ENCODE measurements around the gene TBX1. TPM values are rescaled to one million over a fixed set of nuclear protein-coding genes. Genes with fewer than 3 reads are reported as not detected.

Gene TBX1
- total RNA-seq, 1 donor from 2014 or later: 24.2 TPM

GRCh38 chr22:19749876-19750275, 10.7 kb upstream of the TBX1 start:
- TF ChIP-seq CTCF (IDR thresholded peaks at IDR 0.05): no peak
- no peak overlapping the region for H3K4me3 Mint-ChIP-seq (ENCODE audit: unreplicated experiment)
- H3K9me3 Mint-ChIP-seq (ENCODE audit: unreplicated experiment): no peaks in the 10 kb centered on the region
- H3K27ac Mint-ChIP-seq (ENCODE audit: unreplicated experiment): no peak overlapping the region
- no peak for DNase-seq (ENCODE audit: extremely low spot score, unreplicated experiment)
- no peaks in the 10 kb centered on the region for H3K36me3 Mint-ChIP-seq (ENCODE audit: unreplicated experiment)
- peaks cover 29% of the 10 kb centered on the region for H3K4me1 Mint-ChIP-seq (ENCODE audit: unreplicated experiment)
- H3K27me3 Mint-ChIP-seq (ENCODE audit: unreplicated experiment): peaks cover under 1% of the 10 kb centered on the region

GRCh38 chr22:19750507-19751490, 9.8 kb upstream of the TBX1 start:
- DNase-seq (ENCODE audit: extremely low spot score, unreplicated experiment): no peak
- H3K27me3 Mint-ChIP-seq (ENCODE audit: unreplicated experiment): peaks cover 4% of the 10 kb centered on the region
- H3K4me3 Mint-ChIP-seq (ENCODE audit: unreplicated experiment): no peak overlapping the region
- no peak overlapping the region for H3K27ac Mint-ChIP-seq (ENCODE audit: unreplicated experiment)
- H3K36me3 Mint-ChIP-seq (ENCODE audit: unreplicated experiment): no peaks in the 10 kb centered on the region
- peaks cover 22% of the 10 kb centered on the region for H3K4me1 Mint-ChIP-seq (ENCODE audit: unreplicated experiment)
- H3K9me3 Mint-ChIP-seq (ENCODE audit: unreplicated experiment): no peaks in the 10 kb centered on the region
- no peak for TF ChIP-seq CTCF (IDR thresholded peaks at IDR 0.05)

GRCh38 chr22:19751497-19752245, 8.9 kb upstream of the TBX1 start:
- H3K4me3 Mint-ChIP-seq (ENCODE audit: unreplicated experiment): no peak overlapping the region
- DNase-seq (ENCODE audit: extremely low spot score, unreplicated experiment): no peak
- no peaks in the 10 kb centered on the region for H3K9me3 Mint-ChIP-seq (ENCODE audit: unreplicated experiment)
- no peak for TF ChIP-seq CTCF (IDR thresholded peaks at IDR 0.05)
- H3K27me3 Mint-ChIP-seq (ENCODE audit: unreplicated experiment): peaks cover 8% of the 10 kb centered on the region
- no peaks in the 10 kb centered on the region for H3K36me3 Mint-ChIP-seq (ENCODE audit: unreplicated experiment)
- H3K27ac Mint-ChIP-seq (ENCODE audit: unreplicated experiment): no peak overlapping the region
- H3K4me1 Mint-ChIP-seq (ENCODE audit: unreplicated experiment): peaks cover 20% of the 10 kb centered on the region

- no peak for TF ChIP-seq CTCF (IDR thresholded peaks at IDR 0.05)
Observed at GRCh38 chr22:19753090-19753842, 7.3 kb upstream of the TBX1 start.

More at GRCh38 chr22:19753090-19753842, 7.3 kb upstream of the TBX1 start:
- Mint-ChIP-seq H3K4me3 (ENCODE audit: unreplicated experiment) (no peak overlapping the region), H3K27me3 (ENCODE audit: unreplicated experiment) (peaks cover 8% of the 10 kb centered on the region), H3K27ac (ENCODE audit: unreplicated experiment) (no peak overlapping the region), H3K36me3 (ENCODE audit: unreplicated experiment) (no peaks in the 10 kb centered on the region), H3K4me1 (ENCODE audit: unreplicated experiment) (peaks cover 27% of the 10 kb centered on the region), H3K9me3 (ENCODE audit: unreplicated experiment) (no peaks in the 10 kb centered on the region)
- no peak for DNase-seq (ENCODE audit: extremely low spot score, unreplicated experiment)
